HG03460 (cell line): Measurements from ENCODE around the gene PSMG3.
A peak's percentile ranks its signal among the peaks of the same experiment; 100 is the strongest.

Experiments used
- ATAC-seq: cut with Tn5 transposase; IDR thresholded peaks from one replicate; pipeline ENCODE4 v1.9.1; 2021; ENCODE audit not compliant: unreplicated experiment

Gene PSMG3

GRCh38 chr7:1569833-1570632, at the start of gene PSMG3:
Gene PSMG3 (minus strand): TSS chr7:1570032. CDS start chr7:1569339, 693 bp downstream.
- peak; percentile 82 for ATAC-seq

DNA sequence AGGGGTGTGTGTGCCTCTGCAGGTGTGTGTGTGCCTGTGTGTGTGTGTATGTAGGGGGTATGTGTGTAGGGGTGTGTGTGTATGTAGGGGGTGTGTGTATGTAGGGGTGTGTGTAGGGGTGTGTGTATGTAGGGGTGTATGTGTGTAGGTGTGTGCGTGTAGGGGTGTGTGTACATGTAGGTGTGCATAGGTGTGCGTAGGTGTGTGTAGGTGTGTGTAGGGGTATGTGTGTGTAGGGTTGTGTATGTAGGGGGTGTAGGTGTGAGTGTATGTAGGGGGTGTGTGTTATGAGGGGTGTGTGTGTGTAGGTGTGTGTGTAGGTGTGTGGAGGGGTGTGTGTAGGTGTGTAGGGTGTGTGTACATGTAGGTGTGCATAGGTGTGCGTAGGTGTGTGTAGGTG, 48.6 kb upstream of the PSMG3 start:
- no peak for ATAC-seq

DNA sequence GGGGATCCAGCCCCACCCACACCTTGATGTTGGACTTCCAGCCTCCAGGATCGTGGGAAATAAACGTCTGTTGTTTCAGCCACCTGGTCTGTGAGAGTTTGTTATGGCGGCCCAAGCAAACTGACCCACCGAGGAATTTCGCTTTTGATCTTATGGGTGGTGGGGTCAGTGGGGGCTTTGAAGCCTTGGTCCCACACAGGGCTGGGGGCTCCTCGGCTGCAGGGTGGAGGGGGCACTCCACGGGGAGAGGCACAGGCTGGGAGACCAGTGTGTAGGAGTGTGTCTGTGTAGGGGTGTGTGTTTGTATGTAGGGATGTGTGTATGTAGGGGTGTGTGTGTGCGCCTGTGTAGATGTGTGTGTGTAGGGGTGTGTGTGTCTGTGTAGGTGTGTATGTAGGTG, 48.1 kb upstream of the PSMG3 start:
- ATAC-seq, result no peak

- ATAC-seq, result no peak
Measured at GRCh38 chr7:1616741-1617140, 46.9 kb upstream of the PSMG3 start.

GRCh38 chr7:1611708-1612241, 41.9 kb upstream of the PSMG3 start:
- ATAC-seq, result no peak

- ATAC-seq, result no peak
Measured at GRCh38 chr7:1610678-1611302, 41.0 kb upstream of the PSMG3 start.

DNA sequence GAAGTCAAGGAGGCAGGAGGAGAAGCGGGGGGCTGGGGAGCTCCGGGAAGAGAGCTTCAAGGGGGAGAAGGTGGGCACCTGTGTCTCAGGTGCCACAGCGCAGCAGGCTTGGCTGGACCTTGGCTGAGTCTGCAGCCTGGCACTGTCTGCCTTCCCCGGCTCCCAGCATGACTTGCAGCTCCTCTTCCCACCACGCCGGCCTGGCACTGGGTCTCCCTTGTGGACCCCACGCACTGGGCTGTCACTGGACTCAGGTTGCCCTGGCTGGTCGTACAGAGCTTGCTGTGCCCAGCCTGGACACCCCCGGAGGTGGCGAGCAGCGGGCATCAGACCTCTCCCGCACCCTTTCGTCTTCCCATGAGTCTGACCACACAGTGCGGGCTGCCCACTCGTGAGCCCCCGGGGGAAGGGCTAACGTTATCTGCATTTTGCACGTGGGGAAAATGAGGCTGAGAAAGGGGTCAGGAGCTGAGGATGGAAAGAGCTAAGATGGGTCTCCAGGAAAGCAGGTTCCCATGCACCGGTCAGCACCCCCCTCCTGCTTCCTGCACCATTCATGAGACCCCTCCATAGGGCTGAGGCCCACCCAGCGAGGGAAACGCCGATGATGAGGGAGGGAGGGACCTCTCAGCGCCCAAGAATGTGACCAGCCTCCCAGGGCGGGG, 40.3 kb upstream of the PSMG3 start:
- no peak for ATAC-seq

- no peak for ATAC-seq
Measured at GRCh38 chr7:1609023-1609422, 39.2 kb upstream of the PSMG3 start.

- ATAC-seq, result no peak
Measured at GRCh38 chr7:1608318-1608717, 38.5 kb upstream of the PSMG3 start.

GRCh38 chr7:1607696-1608095, 37.9 kb upstream of the PSMG3 start:
- ATAC-seq, result no peak

DNA sequence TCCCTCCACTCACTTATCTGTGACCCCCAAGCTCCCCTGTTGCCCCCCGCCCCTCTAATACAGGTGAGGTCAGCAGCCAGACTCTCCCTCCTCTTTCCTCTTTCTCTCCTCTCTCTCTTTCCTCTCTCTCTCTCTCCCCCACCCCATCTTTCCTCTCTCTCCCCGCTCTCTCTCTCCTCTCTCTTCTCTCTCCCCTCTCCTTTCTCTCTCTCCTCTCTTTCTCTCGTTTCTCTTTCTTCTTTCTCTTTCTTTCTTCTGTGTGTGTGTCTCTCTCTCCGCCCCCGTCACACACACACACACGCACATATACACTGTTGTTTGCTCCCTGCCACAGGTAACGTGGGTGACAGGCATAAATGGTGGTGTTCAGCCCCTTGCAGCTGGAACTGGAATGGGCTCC, 37.2 kb upstream of the PSMG3 start:
- no peak for ATAC-seq

DNA sequence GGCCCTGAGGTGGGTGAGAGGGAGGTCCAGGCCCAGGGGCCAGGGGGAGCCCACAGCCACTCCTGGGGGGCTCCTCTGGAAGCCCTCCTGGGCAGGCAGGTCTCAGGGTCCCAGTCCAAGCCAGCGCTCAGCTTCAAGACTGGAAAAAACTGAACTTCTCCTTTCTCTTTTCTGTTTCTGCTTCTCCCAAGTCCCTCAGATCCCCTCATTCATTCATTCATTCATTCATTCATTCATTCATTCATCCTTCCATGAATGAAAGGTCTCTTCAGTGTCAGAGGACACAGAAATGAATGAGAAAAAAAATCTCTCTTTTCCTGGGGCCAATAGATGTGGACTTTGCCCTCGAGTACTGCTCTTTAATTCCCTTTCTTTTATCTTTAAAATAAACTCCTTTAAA, 34.6 kb upstream of the PSMG3 start:
- ATAC-seq, result no peak

DNA sequence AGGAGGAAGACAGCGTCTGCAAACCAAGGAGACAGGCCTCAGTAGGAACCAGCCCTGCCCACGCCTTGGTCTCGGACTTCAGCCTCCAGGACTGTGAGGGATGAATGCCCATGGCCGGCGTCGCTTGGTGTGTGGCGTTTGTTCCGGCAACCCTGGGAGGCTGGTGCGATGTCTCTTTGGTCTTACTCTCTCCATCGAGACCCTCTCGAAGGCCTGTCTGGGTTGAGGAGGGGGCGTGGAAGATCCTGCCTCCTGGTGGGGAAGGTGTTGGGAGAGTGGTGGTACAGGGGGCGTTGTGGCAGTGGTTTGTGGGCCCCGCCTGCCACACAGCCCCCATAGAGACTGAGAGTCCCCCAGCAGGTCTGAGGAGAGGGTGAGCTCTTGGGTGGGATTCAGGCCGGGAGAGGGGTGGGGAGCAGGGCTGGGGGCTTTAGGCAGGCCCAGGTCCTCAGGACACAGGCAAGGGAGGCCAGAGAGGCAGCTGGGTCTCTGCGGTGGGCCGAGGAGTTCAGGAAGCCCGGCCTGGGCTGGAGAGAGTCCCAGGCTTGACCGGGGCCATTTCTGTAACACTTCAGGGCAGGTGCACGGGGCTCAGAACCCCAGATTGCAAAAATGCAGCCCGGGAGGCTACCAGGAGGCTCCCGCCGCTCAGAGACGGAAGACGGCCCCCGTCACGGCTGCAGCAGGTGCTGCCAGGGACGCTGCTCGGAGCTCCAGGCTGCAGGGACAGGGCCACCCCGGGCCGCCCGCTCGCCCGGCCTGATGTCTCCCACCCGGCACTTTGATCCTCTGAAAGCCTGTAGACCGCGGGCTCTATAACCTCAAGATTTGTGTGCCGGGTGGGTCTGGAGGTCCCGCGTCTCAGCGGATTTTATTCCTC, 33.8 kb upstream of the PSMG3 start:
- ATAC-seq, result no peak

DNA sequence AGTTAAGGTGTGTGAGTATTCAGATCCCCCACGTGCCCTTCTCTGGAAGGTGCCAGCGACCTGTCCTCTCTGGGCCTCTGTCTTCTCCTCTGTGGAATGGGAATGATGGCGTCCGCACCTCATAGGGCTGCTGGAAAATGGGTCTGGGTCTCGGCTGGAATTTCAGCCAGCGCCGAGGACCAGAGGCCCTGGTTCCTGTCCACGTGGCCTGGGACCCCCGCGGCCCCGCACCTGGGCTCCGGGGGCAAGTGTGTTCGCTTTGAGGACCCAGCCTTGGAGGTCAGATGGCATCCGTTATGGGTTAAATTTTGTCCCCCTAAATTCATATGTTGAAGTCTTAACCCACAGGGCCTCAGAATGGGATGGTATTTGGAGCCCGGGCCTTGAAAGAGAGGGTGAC, 32.6 kb upstream of the PSMG3 start:
- no peak for ATAC-seq

DNA sequence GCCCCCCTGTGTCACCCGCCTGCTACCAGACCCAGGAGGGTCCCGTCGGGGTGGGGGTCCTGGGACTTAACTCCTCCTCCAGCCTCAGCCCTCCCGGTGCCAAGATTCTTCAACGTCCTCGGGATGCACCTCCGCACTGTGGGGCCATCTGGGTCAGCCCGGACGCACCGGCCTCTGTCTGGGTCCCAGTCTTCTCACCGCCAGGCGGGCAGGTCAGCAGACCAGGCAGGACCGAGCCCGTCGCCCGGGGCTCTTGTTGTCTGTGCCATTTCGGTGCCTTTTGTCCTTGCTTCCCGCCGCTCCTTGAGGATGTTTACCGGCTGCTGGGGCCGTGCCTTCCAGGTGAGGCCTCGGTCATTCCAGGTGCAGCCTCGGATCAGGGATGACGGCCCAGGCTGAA, 32.1 kb upstream of the PSMG3 start:
- ATAC-seq, result no peak

GRCh38 chr7:1599640-1600395, 30.0 kb upstream of the PSMG3 start:
- no peak for ATAC-seq

- ATAC-seq, result no peak
Measured at GRCh38 chr7:1598961-1599639, 29.3 kb upstream of the PSMG3 start.

DNA sequence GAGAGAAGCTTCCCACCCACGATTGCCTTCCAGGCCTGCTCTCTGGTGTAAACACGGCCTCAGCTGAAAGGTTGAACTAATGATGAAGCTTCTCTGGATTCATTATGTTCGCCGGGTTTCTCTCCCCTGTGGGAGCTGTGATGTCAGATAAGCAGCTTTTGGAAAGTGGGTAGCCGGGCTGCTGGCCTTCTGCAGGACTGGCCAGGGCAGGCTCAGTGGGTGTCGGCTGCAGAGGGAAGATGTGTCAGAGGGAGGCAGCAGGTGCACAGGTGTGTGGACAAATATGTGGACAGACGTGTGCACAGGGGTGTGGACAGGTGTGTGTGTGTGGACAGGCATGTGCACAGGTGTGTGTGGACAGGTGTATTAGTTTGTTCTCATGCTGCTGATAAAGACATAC, 28.5 kb upstream of the PSMG3 start:
- ATAC-seq, result no peak

- ATAC-seq, result no peak
Measured at GRCh38 chr7:1597791-1598190, 28.0 kb upstream of the PSMG3 start.
